Lung (tissue), 12 donors: ENCODE data around the gene TCF12. TPM values are rescaled to one million over a fixed set of nuclear protein-coding genes. Genes with fewer than 3 reads are reported as not detected.
"Not testable (repeated sequence)": the region's sequence is repeated elsewhere in the genome, so short reads cannot be mapped to it uniquely, and the experiment has no call there.

Experiments used
- ATAC-seq: fragments of 200-7000 bp; cut with Tn5 transposase; one replicate; pipeline ENCODE4 v1.9.1; 2020; ENCODE audit warnings: moderate number of reproducible peaks; ENCODE audit not compliant: insufficient read depth, low FRiP score
- DNase-seq, 3 donors: peaks; one replicate each; pipeline ENCODE4 v3.0.0-alpha.2; 2013 to 2017
- H3K27ac ChIP-seq, 2 donors: one replicate each; pipeline ENCODE4 v1.5.1; 2013; ENCODE audit warnings: mild to moderate bottlenecking in 2 of 2, moderate library complexity in 2 of 2, control low read depth in 1 of 2, inconsistent platforms in 1 of 2, low read depth in 1 of 2, low read length in 1 of 2
- H3K27me3 ChIP-seq, 3 donors: one replicate each; pipeline ENCODE4 v1.5.1; 2013; ENCODE audit warnings: low read length in 2 of 3; ENCODE audit not compliant: control insufficient read depth in 3 of 3, insufficient read depth in 3 of 3
- H3K36me3 ChIP-seq, 4 donors: one replicate each; pipeline ENCODE4 v1.5.1; 2013; ENCODE audit warnings: low read length in 4 of 4, mild to moderate bottlenecking in 1 of 4, moderate library complexity in 1 of 4; ENCODE audit not compliant: control insufficient read depth in 4 of 4, insufficient read depth in 4 of 4
- H3K4me1 ChIP-seq, 5 donors: one replicate each; pipeline ENCODE4 v1.5.1; 2013; ENCODE audit warnings: low read length in 5 of 5, mild to moderate bottlenecking in 2 of 5, moderate library complexity in 1 of 5; ENCODE audit not compliant: control insufficient read depth in 5 of 5, insufficient read depth in 5 of 5
- H3K4me3 ChIP-seq: one replicate; pipeline ENCODE4 v1.5.1; 2013; ENCODE audit warnings: mild to moderate bottlenecking, control low read depth, moderate library complexity
- H3K9ac ChIP-seq, 2 donors: one replicate each; pipeline ENCODE4 v1.5.1; 2013; ENCODE audit warnings: low read length in 2 of 2, control low read depth in 1 of 2; ENCODE audit not compliant: insufficient read depth in 1 of 2
- H3K9me3 ChIP-seq, 4 donors: one replicate each; pipeline ENCODE4 v1.5.1; 2013; ENCODE audit warnings: low read length in 3 of 4, mild to moderate bottlenecking in 1 of 4, moderate library complexity in 1 of 4; ENCODE audit not compliant: control insufficient read depth in 4 of 4, insufficient read depth in 3 of 4
- CTCF ChIP-seq: IDR thresholded peaks from 2 replicates; pipeline ENCODE4 v1.5.1; 2012; ENCODE audit warnings: mild to moderate bottlenecking; ENCODE audit errors: control extremely low read depth, extremely low read depth
- WGBS, 2 donors: extraction: QIAGEN DNeasy Blood & Tissue Kit; methylation state at CpG; one replicate each; pipeline ENCODE4 v1.1.7; 2013; 5-methylcytosine and 5-hydroxymethylcytosine counted together
- polyA plus RNA-seq, 2 donors: library from polyadenylated mRNA; stranded (reverse); fragments of 200-250 nt; gene quantifications; one replicate each; pipeline ENCODE4 v1.2.1, GENCODE V29; 2013
- total RNA-seq, 2 donors: library from RNA; depleted of rRNA in 1 of 2; stranded (reverse); fragments of >200 nt in 1 of 2; gene quantifications; one replicate each; pipeline ENCODE4 v1.2.1, GENCODE V29; 2014 to 2021
- donor health status: control.
- donor health status: control.
- donor health status: Bipolar disorder and iron deficiency.
- donor health status: healthy.
- donor health status: DM: yes; HTN: yes; CAD: no.

Gene TCF12
- total and polyA plus RNA-seq, 4 donors: 9.6 to 314 (median 56.3) TPM

- 98 to 99% methylated on average over 6 of the region's 6 CpGs for WGBS, 2 donors
- no peak for ATAC-seq
Observed at GRCh38 chr15:56950979-56951378, 32.5 kb downstream of the TCF12 start.

GRCh38 chr15:56953790-56954189 is 35.3 kb downstream of the TCF12 start:
- peaks cover 0 to 6% (median 3%) of the 10 kb centered on the region in 4 donors for H3K9me3 ChIP-seq
- 100% methylated on average over 1 of the region's 1 CpG for WGBS, 2 donors
- ATAC-seq: no peak
- H3K4me1 ChIP-seq: peaks cover 0 to 9% (median 1%) of the 10 kb centered on the region in 5 donors
- no peak overlapping the region for H3K4me3 ChIP-seq
- no peak overlapping the region for H3K9ac ChIP-seq
- H3K36me3 ChIP-seq: peaks cover 0 to 3% (median 0%) of the 10 kb centered on the region in 4 donors
- no peaks in the 10 kb centered on the region for H3K27me3 ChIP-seq
- no peak overlapping the region for H3K27ac ChIP-seq
- no peak for DNase-seq
- no peak for TF ChIP-seq CTCF

More at GRCh38 chr15:56950979-56951378, 32.5 kb downstream of the TCF12 start:
- Histone ChIP-seq H3K9me3 (peaks cover 0 to 8% (median 0%) of the 10 kb centered on the region in 4 donors), H3K9ac (no peak overlapping the region), H3K4me3 (no peak overlapping the region), H3K4me1 (peaks cover 0 to 13% (median 0%) of the 10 kb centered on the region in 5 donors), H3K27ac (no peak overlapping the region), H3K36me3 (peaks cover 0 to 3% (median under 1%) of the 10 kb centered on the region in 4 donors), H3K27me3 (no peaks in the 10 kb centered on the region)
- no peak for TF ChIP-seq CTCF
- DNase-seq: no peak

GRCh38 chr15:56955011-56955410 is 36.6 kb downstream of the TCF12 start:
- not testable (repeated sequence) for H3K4me3 ChIP-seq, H3K27me3 ChIP-seq

GRCh38 chr15:56956538-56956937 is 38.1 kb downstream of the TCF12 start:
- no peak for ATAC-seq
- H3K27me3 ChIP-seq: no peaks in the 10 kb centered on the region
- DNase-seq: no peak
- TF ChIP-seq CTCF: no peak
- peaks cover 0 to 3% (median 0%) of the 10 kb centered on the region in 4 donors for H3K36me3 ChIP-seq
- no peak overlapping the region for H3K27ac ChIP-seq
- H3K9ac ChIP-seq: no peak overlapping the region
- H3K4me3 ChIP-seq: no peak overlapping the region
- H3K4me1 ChIP-seq: peaks cover 0 to 8% (median 1%) of the 10 kb centered on the region in 5 donors
- H3K9me3 ChIP-seq: peaks cover 0 to 6% (median 3%) of the 10 kb centered on the region in 4 donors

More at GRCh38 chr15:56955011-56955410, 36.6 kb downstream of the TCF12 start:
- not testable (repeated sequence) for H3K9me3 ChIP-seq, H3K9ac ChIP-seq, ATAC-seq, H3K27ac ChIP-seq, H3K36me3 ChIP-seq, H3K4me1 ChIP-seq, DNase-seq
- 97% methylated on average over 5 of the region's 5 CpGs for WGBS, 2 donors
